ENCODE results near the gene GPR137. TPM values are rescaled to one million over a fixed set of nuclear protein-coding genes. Genes with fewer than 3 reads are reported as not detected.

GPR137 gene
- total RNA-seq, 1 donor from 2014 or later, result 71.4 TPM

- no peak overlapping the region for H3K4me3 Mint-ChIP-seq (ENCODE audit: unreplicated experiment)
- H3K4me1 Mint-ChIP-seq (ENCODE audit: unreplicated experiment), result peaks cover 31% of the 10 kb centered on the region
- no peaks in the 10 kb centered on the region for H3K36me3 Mint-ChIP-seq (ENCODE audit: unreplicated experiment)
- no peak for TF ChIP-seq CTCF (IDR thresholded peaks at IDR 0.05)
- no peak for DNase-seq (ENCODE audit: extremely low spot score, unreplicated experiment)
- H3K9me3 Mint-ChIP-seq (ENCODE audit: unreplicated experiment), result no peaks in the 10 kb centered on the region
- peaks cover 10% of the 10 kb centered on the region for H3K27me3 Mint-ChIP-seq (ENCODE audit: unreplicated experiment)
- H3K27ac Mint-ChIP-seq (ENCODE audit: unreplicated experiment), result no peak overlapping the region
These were observed 17.7 kb downstream of the GPR137 start for GRCh38 chr11:64303109-64304031.

- Mint-ChIP-seq H3K27ac (ENCODE audit: unreplicated experiment) (peak overlapping the region; percentile 96), H3K36me3 (ENCODE audit: unreplicated experiment) (no peaks in the 10 kb centered on the region), H3K4me3 (ENCODE audit: unreplicated experiment) (peak overlapping the region; percentile 86)
These were observed 18.3 kb downstream of the GPR137 start for GRCh38 chr11:64304032-64304315.

GRCh38 chr11:64304316-64305072, 18.8 kb downstream of the GPR137 start:
- peaks cover 28% of the 10 kb centered on the region for H3K4me1 Mint-ChIP-seq (ENCODE audit: unreplicated experiment)
- DNase-seq (ENCODE audit: extremely low spot score, unreplicated experiment), result peak; percentile 96
- H3K27ac Mint-ChIP-seq (ENCODE audit: unreplicated experiment), result peak overlapping the region; percentile 96
- peak; percentile 93 for TF ChIP-seq CTCF (IDR thresholded peaks at IDR 0.05)
- no peaks in the 10 kb centered on the region for H3K36me3 Mint-ChIP-seq (ENCODE audit: unreplicated experiment)
- peak overlapping the region; percentile 86 for H3K4me3 Mint-ChIP-seq (ENCODE audit: unreplicated experiment)
- H3K9me3 Mint-ChIP-seq (ENCODE audit: unreplicated experiment), result no peaks in the 10 kb centered on the region
- peaks cover 6% of the 10 kb centered on the region for H3K27me3 Mint-ChIP-seq (ENCODE audit: unreplicated experiment)

More at GRCh38 chr11:64304032-64304315, 18.3 kb downstream of the GPR137 start:
- Mint-ChIP-seq H3K27me3 (ENCODE audit: unreplicated experiment) (peaks cover 6% of the 10 kb centered on the region), H3K9me3 (ENCODE audit: unreplicated experiment) (no peaks in the 10 kb centered on the region), H3K4me1 (ENCODE audit: unreplicated experiment) (peaks cover 29% of the 10 kb centered on the region)
- no peak for DNase-seq (ENCODE audit: extremely low spot score, unreplicated experiment)
- TF ChIP-seq CTCF (IDR thresholded peaks at IDR 0.05), result no peak

GRCh38 chr11:64305075-64305690, 19.5 kb downstream of the GPR137 start, which contains the start of gene ESRRA:
ESRRA (plus strand) TSS chr11:64305524; CDS start chr11:64307180, 1,656 bp downstream.
- peak; percentile 100 for DNase-seq (ENCODE audit: extremely low spot score, unreplicated experiment)
- Mint-ChIP-seq H3K4me3 (ENCODE audit: unreplicated experiment) (peak within 1 kb of the TSS; percentile 91), H3K27ac (ENCODE audit: unreplicated experiment) (peak within 1 kb of the TSS; percentile 96), H3K27me3 (ENCODE audit: unreplicated experiment) (peaks cover 3% of the 10 kb centered on the region), H3K36me3 (ENCODE audit: unreplicated experiment) (no peaks in the 10 kb centered on the region), H3K9me3 (ENCODE audit: unreplicated experiment) (no peaks in the 10 kb centered on the region), H3K4me1 (ENCODE audit: unreplicated experiment) (peaks cover 25% of the 10 kb centered on the region)
- TF ChIP-seq CTCF (IDR thresholded peaks at IDR 0.05), result no peak
